HepG2 (cell line): ENCODE results near the gene CSE1L. TPM values are rescaled to one million over a fixed set of nuclear protein-coding genes. Genes with fewer than 3 reads are reported as not detected.
A peak's percentile ranks its signal among the peaks of the same experiment; 100 is the strongest.

Source experiments
- ASH2L ChIP-seq: fragments of 300-600, 200-600 bp; sonication (generic); IDR thresholded peaks from 2 replicates; pipeline ENCODE4 v1.7.0; 2017; ENCODE audit warnings: low read depth, mild to moderate bottlenecking, moderate library complexity, mixed read lengths, low read length; ENCODE audit not compliant: insufficient read length
- CBX5 ChIP-seq: sonication (generic); formaldehyde crosslinking; IDR thresholded peaks from 2 replicates; pipeline ENCODE4 v1.4.0; 2020; ENCODE audit warnings: missing genetic modification reagents, borderline replicate concordance
- CCAR2 ChIP-seq: fragments of 200-400 bp; formaldehyde crosslinking; optimal IDR thresholded peaks from 2 replicates; pipeline ENCODE3; 2018; ENCODE audit warnings: low read depth, mild to moderate bottlenecking, low read length, moderate library complexity
- ELF4 ChIP-seq: sonication (generic); formaldehyde crosslinking; IDR thresholded peaks from 2 replicates; pipeline ENCODE4 v1.5.0; 2020; ENCODE audit warnings: missing genetic modification reagents, mild to moderate bottlenecking, moderate library complexity, borderline replicate concordance
- GATAD1 ChIP-seq: IDR thresholded peaks from 2 replicates; pipeline ENCODE4 v1.6.1; 2016; ENCODE audit warnings: missing genetic modification reagents, missing compliant biosample characterization
- MIER2 ChIP-seq: IDR thresholded peaks from 2 replicates; pipeline ENCODE4 v1.6.1; 2016; ENCODE audit warnings: missing biosample characterization, missing genetic modification reagents
- MTA1 ChIP-seq: sonication (generic); formaldehyde crosslinking; IDR thresholded peaks from 2 replicates; pipeline ENCODE4 v1.4.0; 2020; ENCODE audit warnings: missing genetic modification reagents, mild to moderate bottlenecking, borderline replicate concordance
- NBN ChIP-seq: fragments of 450-650 bp; conservative IDR thresholded peaks from 2 replicates; pipeline ENCODE4 v1.6.1; 2017
- NCOA1 ChIP-seq: sonication (generic); formaldehyde crosslinking; IDR thresholded peaks from 2 replicates; pipeline ENCODE4 v1.9.0; 2021; ENCODE audit warnings: missing genetic modification reagents
- NFKBIZ ChIP-seq: IDR thresholded peaks from 2 replicates; pipeline ENCODE4 v1.6.1; 2018; ENCODE audit warnings: missing genetic modification reagents, missing compliant biosample characterization
- PHF8 ChIP-seq: sonication (generic); formaldehyde crosslinking; IDR thresholded peaks from 2 replicates; pipeline ENCODE4 v1.5.0; 2020; ENCODE audit warnings: missing genetic modification reagents
- RAD21 ChIP-seq: fragments of 450-650 bp; formaldehyde crosslinking; IDR thresholded peaks from 2 replicates; pipeline ENCODE4 v1.5.0; 2020; ENCODE audit warnings: mild to moderate bottlenecking
- RFXAP ChIP-seq: sonication (generic); formaldehyde crosslinking; IDR thresholded peaks from 2 replicates; pipeline ENCODE4 v1.4.0; 2020; ENCODE audit warnings: missing genetic modification reagents, borderline replicate concordance
- SPEN ChIP-seq: sonication (generic); formaldehyde crosslinking; IDR thresholded peaks from 2 replicates; pipeline ENCODE4 v1.5.1; 2020; ENCODE audit warnings: low read depth, mild to moderate bottlenecking, missing genetic modification reagents
- TCF7 ChIP-seq: sonication (generic); IDR thresholded peaks from 2 replicates; pipeline ENCODE4 v1.6.1; 2016; ENCODE audit warnings: antibody characterized with exemption, low read depth
- ZBTB7B ChIP-seq: sonication (generic); formaldehyde crosslinking; IDR thresholded peaks from 2 replicates; pipeline ENCODE4 v1.4.0; 2020; ENCODE audit warnings: missing genetic modification reagents
- ZNF296 ChIP-seq: sonication (generic); formaldehyde crosslinking; conservative IDR thresholded peaks from 2 replicates; pipeline ENCODE4 v1.5.0; 2020; ENCODE audit warnings: mild to moderate bottlenecking, missing genetic modification reagents
- ZNF530 ChIP-seq: sonication (generic); formaldehyde crosslinking; IDR thresholded peaks from 2 replicates; pipeline ENCODE4 v1.5.0; 2020; ENCODE audit warnings: low read depth, mild to moderate bottlenecking, missing genetic modification reagents
- polyA plus RNA-seq, 8 experiments: library from polyadenylated mRNA; depleted of rRNA in 3 of 8; stranded (reverse) in 7 of 8; unstranded in 1 of 8; fragments of >200 nt; fragmentation: Illumina TruSeq in 4 of 8; extraction: Trizol in 4 of 8; gene quantifications; 2 replicates each; pipeline versions ENCODE4 v1.2.1 to v1.2.3, GENCODE V29; 2011 to 2016; ENCODE audit warnings: low read depth in 4 of 8, missing spikeins in 1 of 8, mixed read lengths in 1 of 8; ENCODE audit not compliant: insufficient read depth in 1 of 8
- total RNA-seq, 5 experiments: library from RNA; depleted of rRNA; stranded (reverse); fragments of >200 nt; fragmentation: Illumina TruSeq; extraction: Trizol; gene quantifications; 2 replicates each; pipeline ENCODE4 v1.2.3, GENCODE V29; 2016; ENCODE audit warnings: low read depth in 1 of 5
- TF ChIP-seq, protein P1 (sequence below): sonication (generic); IDR thresholded peaks from 2 replicates; pipeline ENCODE4 v1.6.1; 2016; ENCODE audit warnings: low read depth, borderline replicate concordance
- TF ChIP-seq, protein P2 (sequence below): IDR thresholded peaks from 2 replicates; pipeline ENCODE4 v1.6.1; 2016; ENCODE audit warnings: mild to moderate bottlenecking

The CSE1L gene
- total and polyA plus RNA-seq, 2 of the 13 experiments (the other 11 are each of a cell fraction or from before 2014, with no cell fraction given): 56.9 to 258 TPM

DNA sequence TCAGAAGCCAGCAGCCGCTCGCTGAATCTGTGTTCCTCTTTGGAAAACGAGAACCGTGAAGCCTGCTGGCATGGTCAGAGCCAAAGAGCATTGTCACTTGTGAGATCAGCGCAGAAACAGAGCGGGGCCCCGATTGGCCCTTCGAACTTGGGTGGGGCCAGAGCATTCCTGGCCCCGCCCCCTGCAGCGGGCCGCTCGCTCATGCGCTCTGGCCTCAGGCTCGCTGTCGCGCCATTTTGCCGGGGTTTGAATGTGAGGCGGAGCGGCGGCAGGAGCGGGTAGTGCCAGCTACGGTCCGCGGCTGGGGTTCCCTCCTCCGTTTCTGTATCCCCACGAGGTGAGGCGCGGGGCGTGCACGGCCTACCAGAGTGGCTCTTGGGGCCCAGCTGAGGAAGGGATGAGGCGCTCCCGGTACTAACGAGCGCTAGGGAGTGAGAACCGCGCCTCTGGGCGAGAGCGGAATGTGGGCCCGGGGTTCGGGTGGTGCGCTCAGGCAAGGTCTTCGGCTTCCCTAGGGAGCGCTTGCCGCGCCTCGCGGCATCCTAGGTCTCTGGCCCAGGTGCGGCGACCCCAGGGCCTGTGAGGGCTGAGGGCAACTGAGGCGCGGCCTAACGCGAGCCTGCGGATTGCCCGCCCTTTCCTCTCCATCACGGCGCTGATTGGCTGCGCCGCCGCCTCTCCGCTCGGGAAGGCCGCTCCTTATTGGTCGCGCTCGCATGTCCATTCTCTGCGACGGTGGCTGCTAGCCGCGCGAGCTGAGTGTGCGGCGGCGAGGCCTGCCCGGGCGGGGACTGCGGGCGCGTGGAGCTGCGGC lies at the start of gene CSE1L (continued):
- TF ChIP-seq, protein P1, sequence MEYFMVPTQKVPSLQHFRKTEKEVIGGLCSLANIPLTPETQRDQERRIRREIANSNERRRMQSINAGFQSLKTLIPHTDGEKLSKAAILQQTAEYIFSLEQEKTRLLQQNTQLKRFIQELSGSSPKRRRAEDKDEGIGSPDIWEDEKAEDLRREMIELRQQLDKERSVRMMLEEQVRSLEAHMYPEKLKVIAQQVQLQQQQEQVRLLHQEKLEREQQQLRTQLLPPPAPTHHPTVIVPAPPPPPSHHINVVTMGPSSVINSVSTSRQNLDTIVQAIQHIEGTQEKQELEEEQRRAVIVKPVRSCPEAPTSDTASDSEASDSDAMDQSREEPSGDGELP: peak; percentile 26; the same call in 1 of the 2 replicates
- no peak for TF ChIP-seq NBN
- 0 out of 2 replicates have a peak, but pooled peaks have one; percentile 14 for TF ChIP-seq ZNF530 (CRISPR knock-in tag)
- TF ChIP-seq RAD21 (CRISPR knock-in tag): peak; percentile 56
- TF ChIP-seq NFKBIZ: peak; percentile 66; the same call in 1 of the 2 replicates
- TF ChIP-seq ZBTB7B (CRISPR knock-in tag): peak; percentile 67; the same call in 1 of the 2 replicates
- peak; percentile 97 for TF ChIP-seq SPEN (CRISPR knock-in tag)
- no peak for TF ChIP-seq ASH2L
- TF ChIP-seq, protein P2, sequence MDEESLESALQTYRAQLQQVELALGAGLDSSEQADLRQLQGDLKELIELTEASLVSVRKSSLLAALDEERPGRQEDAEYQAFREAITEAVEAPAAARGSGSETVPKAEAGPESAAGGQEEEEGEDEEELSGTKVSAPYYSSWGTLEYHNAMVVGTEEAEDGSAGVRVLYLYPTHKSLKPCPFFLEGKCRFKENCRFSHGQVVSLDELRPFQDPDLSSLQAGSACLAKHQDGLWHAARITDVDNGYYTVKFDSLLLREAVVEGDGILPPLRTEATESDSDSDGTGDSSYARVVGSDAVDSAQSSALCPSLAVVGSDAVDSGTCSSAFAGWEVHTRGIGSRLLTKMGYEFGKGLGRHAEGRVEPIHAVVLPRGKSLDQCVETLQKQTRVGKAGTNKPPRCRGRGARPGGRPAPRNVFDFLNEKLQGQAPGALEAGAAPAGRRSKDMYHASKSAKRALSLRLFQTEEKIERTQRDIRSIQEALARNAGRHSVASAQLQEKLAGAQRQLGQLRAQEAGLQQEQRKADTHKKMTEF (CRISPR knock-in tag): peak; percentile 97
- peak; percentile 88 for TF ChIP-seq GATAD1 (CRISPR knock-in tag)
- TF ChIP-seq CBX5: peak; percentile 68
- peak; percentile 12; the same call in 1 of the 2 replicates for TF ChIP-seq MIER2 (CRISPR knock-in tag)
- TF ChIP-seq MTA1: peak; percentile 20; the same call in 1 of the 2 replicates
- peak; percentile 52 for TF ChIP-seq NCOA1 (CRISPR knock-in tag)
- TF ChIP-seq RFXAP (CRISPR knock-in tag): peak; percentile 42; the same call in 1 of the 2 replicates
- peak; percentile 89; the same call in 1 of the 2 replicates for TF ChIP-seq ZNF296 (CRISPR knock-in tag)
- TF ChIP-seq PHF8 (CRISPR knock-in tag): peak; percentile 99
- peak; percentile 94 for TF ChIP-seq ELF4 (CRISPR knock-in tag)
- TF ChIP-seq TCF7: no peak
- no peak for TF ChIP-seq CCAR2
